IPS-20b (cell line): ENCODE data around the gene P3H2.
A peak's percentile ranks its signal among the peaks of the same experiment; 100 is the strongest.
"Not testable (repeated sequence)": the region's sequence is repeated elsewhere in the genome, so short reads cannot be mapped to it uniquely, and the experiment has no call there.

Source experiments
- H3K27ac ChIP-seq: one replicate; pipeline ENCODE4 v1.5.1; 2013; ENCODE audit warnings: low read length
- H3K27me3 ChIP-seq: 2 replicates; pipeline ENCODE4 v1.6.1; 2013; ENCODE audit warnings: mild to moderate bottlenecking, low read length, inconsistent platforms; ENCODE audit not compliant: insufficient read depth
- H3K36me3 ChIP-seq: 2 replicates; pipeline ENCODE4 v1.6.1; 2013; ENCODE audit warnings: low read depth, mild to moderate bottlenecking, inconsistent platforms, low read length, moderate library complexity; ENCODE audit not compliant: insufficient read depth
- H3K4me1 ChIP-seq: 2 replicates; pipeline ENCODE4 v1.6.1; 2013; ENCODE audit warnings: mild to moderate bottlenecking, control low read depth, inconsistent platforms, low read length, moderate library complexity; ENCODE audit not compliant: insufficient read depth
- H3K4me3 ChIP-seq: 2 replicates; pipeline ENCODE4 v1.5.1; 2013; ENCODE audit warnings: mild to moderate bottlenecking, low read length, inconsistent platforms
- H3K9ac ChIP-seq: 2 replicates; pipeline ENCODE4 v1.6.1; 2013; ENCODE audit warnings: low read depth, mild to moderate bottlenecking, inconsistent platforms, low read length, moderate library complexity
- H3K9me3 ChIP-seq: 2 replicates; pipeline ENCODE4 v1.6.1; 2013; ENCODE audit warnings: mild to moderate bottlenecking, low read depth, low read length, inconsistent platforms; ENCODE audit not compliant: insufficient read depth

Gene P3H2

GRCh38 chr3:190149830-190150619, 29.3 kb upstream of the P3H2 start:
- H3K4me3 ChIP-seq, H3K27ac ChIP-seq, H3K9ac ChIP-seq, H3K4me1 ChIP-seq, H3K27me3 ChIP-seq, H3K9me3 ChIP-seq, H3K36me3 ChIP-seq: not testable (repeated sequence)

GRCh38 chr3:190144793-190145192, 24.1 kb upstream of the P3H2 start:
- H3K4me3 ChIP-seq, H3K36me3 ChIP-seq, H3K27me3 ChIP-seq, H3K9ac ChIP-seq, H3K4me1 ChIP-seq, H3K9me3 ChIP-seq, H3K27ac ChIP-seq: not testable (repeated sequence)

DNA sequence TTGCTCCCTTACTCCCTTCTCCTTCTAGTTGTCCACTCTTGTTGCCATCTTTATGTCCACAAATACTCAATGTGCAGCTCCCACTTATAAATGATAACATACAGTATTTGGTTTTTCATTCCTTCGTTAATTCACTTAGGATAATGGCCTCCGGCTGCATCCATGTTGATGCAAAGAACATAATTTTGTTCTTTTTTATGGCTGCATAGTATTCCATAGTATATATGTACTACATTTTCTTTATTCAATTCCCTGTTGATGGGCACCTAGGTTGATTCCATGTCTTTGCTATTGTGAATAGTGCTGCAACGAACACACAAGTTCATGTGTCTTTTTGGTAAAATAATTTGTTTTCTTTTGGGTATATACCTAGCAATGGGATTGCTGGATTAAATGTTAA, 21.3 kb upstream of the P3H2 start:
- no peaks in the 10 kb centered on the region; the same call in 1 of the 2 replicates for H3K4me1 ChIP-seq
- no peak overlapping the region for H3K9ac ChIP-seq
- H3K27ac ChIP-seq, result no peak overlapping the region

GRCh38 chr3:190139365-190139764, 18.7 kb upstream of the P3H2 start:
- Histone ChIP-seq H3K36me3 (no peaks in the 10 kb centered on the region), H3K4me3 (no peak overlapping the region)

More for the DNA sequence above, 21.3 kb upstream of the P3H2 start:
- Histone ChIP-seq H3K36me3 (no peaks in the 10 kb centered on the region), H3K4me3 (no peak overlapping the region), H3K27me3 (no peaks in the 10 kb centered on the region), H3K9me3 (peaks cover 7% of the 10 kb centered on the region; the same call in 1 of the 2 replicates)

GRCh38 chr3:190132371-190132770, 11.7 kb upstream of the P3H2 start:
- H3K27me3 ChIP-seq, result no peaks in the 10 kb centered on the region
- H3K9ac ChIP-seq, result peak overlapping the region; percentile 9; the same call in 1 of the 2 replicates
- no peaks in the 10 kb centered on the region for H3K9me3 ChIP-seq
- H3K36me3 ChIP-seq, result no peaks in the 10 kb centered on the region
- peaks cover 12% of the 10 kb centered on the region; the same call in 1 of the 2 replicates for H3K4me1 ChIP-seq
- H3K4me3 ChIP-seq, result no peak overlapping the region
- no peak overlapping the region for H3K27ac ChIP-seq

More at GRCh38 chr3:190139365-190139764, 18.7 kb upstream of the P3H2 start:
- Histone ChIP-seq H3K9ac (no peak overlapping the region), H3K27ac (no peak overlapping the region), H3K4me1 (no peaks in the 10 kb centered on the region; the same call in 1 of the 2 replicates), H3K9me3 (no peaks in the 10 kb centered on the region), H3K27me3 (no peaks in the 10 kb centered on the region)

DNA sequence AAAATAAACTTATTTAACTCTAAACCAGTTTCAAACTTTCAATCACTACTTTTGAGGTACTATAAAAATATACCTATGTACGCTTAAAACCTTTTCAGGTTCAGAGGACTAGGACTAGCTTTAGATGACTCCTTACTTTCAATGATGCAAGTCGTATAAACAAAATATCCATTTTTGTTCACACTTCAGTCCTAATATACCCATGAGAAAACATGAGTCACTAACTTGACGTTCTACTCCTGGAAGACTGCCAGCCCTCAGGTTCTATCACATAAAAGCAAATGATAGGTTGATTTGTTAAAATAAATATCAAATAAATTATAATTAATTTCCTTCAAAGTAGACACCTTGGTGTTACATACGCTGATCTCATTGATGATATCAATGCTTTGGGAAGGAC, 10.6 kb upstream of the P3H2 start:
- Histone ChIP-seq H3K9ac (no peak overlapping the region), H3K4me3 (no peak overlapping the region), H3K4me1 (peaks cover 12% of the 10 kb centered on the region; the same call in 1 of the 2 replicates), H3K36me3 (no peaks in the 10 kb centered on the region), H3K27me3 (no peaks in the 10 kb centered on the region), H3K27ac (no peak overlapping the region), H3K9me3 (no peaks in the 10 kb centered on the region)

- Histone ChIP-seq H3K9me3 (no peaks in the 10 kb centered on the region), H3K27me3 (no peaks in the 10 kb centered on the region), H3K36me3 (no peaks in the 10 kb centered on the region), H3K9ac (no peak overlapping the region), H3K27ac (no peak overlapping the region), H3K4me1 (peaks cover 12% of the 10 kb centered on the region; the same call in 1 of the 2 replicates), H3K4me3 (no peak overlapping the region)
These were observed 10.0 kb upstream of the P3H2 start for GRCh38 chr3:190130696-190131095.

DNA sequence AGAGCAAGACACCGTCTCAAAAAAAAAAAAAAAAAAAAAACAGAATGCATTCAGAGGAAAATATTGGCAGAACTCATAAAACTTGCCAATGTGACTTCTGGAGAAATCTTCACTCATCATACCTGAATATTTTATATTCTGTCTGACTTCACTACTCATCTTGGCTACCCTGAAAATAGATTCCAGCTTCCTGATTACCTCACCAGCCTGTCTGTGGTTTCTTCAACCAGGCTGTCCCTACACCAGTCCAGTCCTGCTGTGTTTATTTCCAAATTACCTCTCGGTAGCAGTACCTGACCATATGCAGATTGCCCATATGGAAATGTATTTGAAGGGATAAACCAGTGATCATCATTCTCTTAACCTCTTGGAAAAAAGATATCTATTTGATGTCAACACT, 9.3 kb upstream of the P3H2 start:
- Histone ChIP-seq H3K4me3 (no peak overlapping the region), H3K9me3 (no peaks in the 10 kb centered on the region), H3K27ac (no peak overlapping the region), H3K27me3 (no peaks in the 10 kb centered on the region), H3K4me1 (peaks cover 12% of the 10 kb centered on the region; the same call in 1 of the 2 replicates), H3K9ac (no peak overlapping the region), H3K36me3 (no peaks in the 10 kb centered on the region)

GRCh38 chr3:190127797-190128196, 7.1 kb upstream of the P3H2 start:
- Histone ChIP-seq H3K9me3 (no peaks in the 10 kb centered on the region), H3K27me3 (no peaks in the 10 kb centered on the region), H3K27ac (no peak overlapping the region), H3K4me1 (peaks cover 8% of the 10 kb centered on the region; the same call in 1 of the 2 replicates), H3K36me3 (no peaks in the 10 kb centered on the region), H3K9ac (no peak overlapping the region), H3K4me3 (no peak overlapping the region)

DNA sequence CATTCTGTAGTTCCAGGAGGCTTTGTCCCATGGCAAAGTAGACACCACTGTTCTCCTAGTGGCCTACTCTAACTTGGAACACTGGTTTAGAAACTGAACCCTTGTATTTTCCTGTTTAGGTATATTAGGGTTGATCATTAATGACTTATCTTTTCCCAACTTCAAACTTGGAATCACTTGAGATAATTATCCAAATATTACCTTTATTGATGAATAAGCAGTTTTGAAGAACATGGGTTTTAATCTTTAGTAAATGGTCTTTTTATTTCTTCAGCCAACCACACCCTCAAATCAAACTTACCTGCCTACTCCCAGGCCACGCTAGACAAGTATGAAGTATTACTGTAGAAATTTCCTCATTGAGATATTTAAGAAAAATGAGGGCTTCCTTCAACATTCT, 6.5 kb upstream of the P3H2 start:
- no peak overlapping the region for H3K27ac ChIP-seq
- H3K9me3 ChIP-seq, result no peaks in the 10 kb centered on the region
- peaks cover 2% of the 10 kb centered on the region; the same call in 1 of the 2 replicates for H3K4me1 ChIP-seq
- peaks cover 5% of the 10 kb centered on the region; the same call in 1 of the 2 replicates for H3K27me3 ChIP-seq
- no peak overlapping the region for H3K4me3 ChIP-seq
- H3K36me3 ChIP-seq, result no peaks in the 10 kb centered on the region
- no peak overlapping the region for H3K9ac ChIP-seq

- Histone ChIP-seq H3K27ac (no peak overlapping the region), H3K4me3 (no peak overlapping the region), H3K4me1 (peaks cover 3% of the 10 kb centered on the region; the same call in 1 of the 2 replicates), H3K9ac (no peak overlapping the region), H3K36me3 (no peaks in the 10 kb centered on the region), H3K27me3 (peaks cover 15% of the 10 kb centered on the region; the same call in 1 of the 2 replicates), H3K9me3 (no peaks in the 10 kb centered on the region)
These were observed 4.9 kb upstream of the P3H2 start for GRCh38 chr3:190125436-190126068.

DNA sequence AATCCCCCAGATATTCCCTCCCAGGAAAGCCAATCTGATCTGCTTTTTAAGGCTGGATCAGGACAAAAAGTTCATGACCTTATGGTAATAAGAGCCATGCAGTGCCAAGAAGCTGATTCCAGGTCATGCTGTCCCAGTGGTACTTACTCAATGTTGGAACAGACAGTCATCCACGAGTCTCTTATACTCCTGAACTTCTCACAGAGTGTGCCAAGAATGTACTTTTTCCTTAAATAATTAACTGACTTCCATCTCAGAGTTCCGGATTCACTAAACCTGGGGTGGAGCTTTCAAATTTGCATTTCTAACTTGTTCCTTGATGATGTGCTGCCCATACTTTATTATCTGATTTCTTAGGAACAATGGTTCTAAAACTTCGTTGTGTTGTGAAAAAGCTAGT, 3.4 kb upstream of the P3H2 start:
- Histone ChIP-seq H3K4me3 (no peak overlapping the region), H3K27me3 (peaks cover 27% of the 10 kb centered on the region), H3K27ac (no peak overlapping the region), H3K36me3 (no peaks in the 10 kb centered on the region), H3K9me3 (no peaks in the 10 kb centered on the region), H3K4me1 (peaks cover 8% of the 10 kb centered on the region; the same call in 1 of the 2 replicates), H3K9ac (no peak overlapping the region)
